HG03442 (cell line): ENCODE measurements around the gene TMOD3.

Experiments used
- ATAC-seq: cut with Tn5 transposase; IDR thresholded peaks from one replicate; pipeline ENCODE4 v1.9.1; 2021; ENCODE audit warnings: mild to moderate bottlenecking, moderate library complexity; ENCODE audit not compliant: unreplicated experiment

The TMOD3 gene

GRCh38 chr15:51904421-51904820 is 75.0 kb downstream of the TMOD3 start:
- ATAC-seq = no peak

GRCh38 chr15:51904931-51905330 is 75.5 kb downstream of the TMOD3 start:
- ATAC-seq = no peak

GRCh38 chr15:51907136-51907862 is 77.8 kb downstream of the TMOD3 start:
- no peak for ATAC-seq

GRCh38 chr15:51908316-51908715 is 78.9 kb downstream of the TMOD3 start:
- no peak for ATAC-seq

GRCh38 chr15:51909584-51909983 is 80.1 kb downstream of the TMOD3 start:
- ATAC-seq = no peak

- ATAC-seq = no peak
Observed at GRCh38 chr15:51912528-51912927, 83.1 kb downstream of the TMOD3 start.

- no peak for ATAC-seq
Observed at GRCh38 chr15:51917493-51917892, 88.0 kb downstream of the TMOD3 start.

- ATAC-seq = no peak
Observed at GRCh38 chr15:51924156-51925068, 95.0 kb downstream of the TMOD3 start.

- ATAC-seq = no peak
Observed at GRCh38 chr15:51926809-51927208, 97.4 kb downstream of the TMOD3 start.

GRCh38 chr15:51931016-51931415 is 101.6 kb downstream of the TMOD3 start:
- no peak for ATAC-seq

GRCh38 chr15:51931638-51932037 is 102.2 kb downstream of the TMOD3 start:
- no peak for ATAC-seq

- no peak for ATAC-seq
Observed at GRCh38 chr15:51932161-51932560, 102.7 kb downstream of the TMOD3 start.

- ATAC-seq = peak; percentile 92
Observed at GRCh38 chr15:51935466-51936104, 106.1 kb downstream of the TMOD3 start.

GRCh38 chr15:51936105-51936478 is 106.6 kb downstream of the TMOD3 start:
- ATAC-seq = peak; percentile 11

GRCh38 chr15:51938286-51938685 is 108.8 kb downstream of the TMOD3 start:
- no peak for ATAC-seq

- ATAC-seq = no peak
Observed at GRCh38 chr15:51939216-51939615, 109.8 kb downstream of the TMOD3 start.

GRCh38 chr15:51947124-51947523 is 117.7 kb downstream of the TMOD3 start:
- no peak for ATAC-seq

GRCh38 chr15:51952805-51953204 is 123.4 kb downstream of the TMOD3 start:
- ATAC-seq = no peak

- ATAC-seq = no peak
Observed at GRCh38 chr15:51955504-51955903, 126.1 kb downstream of the TMOD3 start.
